Measurements from ENCODE around the gene TAAR9. TPM values are rescaled to one million over a fixed set of nuclear protein-coding genes. Genes with fewer than 3 reads are reported as not detected.

TAAR9 gene
- polyA plus RNA-seq, 1 experiment, result not detected

GRCh38 chr6:132511210-132511830, 26.8 kb upstream of the TAAR9 start:
- Histone ChIP-seq H3K27me3 (ENCODE audit: control insufficient read depth, insufficient read depth, low read length) (peaks cover 3% of the 10 kb centered on the region), H3K9me3 (ENCODE audit: control insufficient read depth, insufficient read depth, low read length) (no peaks in the 10 kb centered on the region), H3K4me3 (ENCODE audit: low read depth, low read length) (peak overlapping the region; percentile 80), H3K27ac (ENCODE audit: low read depth, low read length) (no peak overlapping the region)
- no peak for TF ChIP-seq CTCF (IDR thresholded peaks at IDR 0.05; ENCODE audit: low read depth, low read length)
- ChIA-PET POLR2A (no interaction called here), CTCF (interaction anchor here (0.8 to 1.9 kb wide), 2 partner anchors 19 to 231 kb away, joined by 4 to 10 read pairs; no protein-coding TSS in a partner anchor)
- DNase-seq (ENCODE audit: low read depth, low spot score), result no peak

GRCh38 chr6:132511831-132512220, 26.3 kb upstream of the TAAR9 start:
- Histone ChIP-seq H3K27me3 (ENCODE audit: control insufficient read depth, insufficient read depth, low read length) (peaks cover 3% of the 10 kb centered on the region), H3K9me3 (ENCODE audit: control insufficient read depth, insufficient read depth, low read length) (no peaks in the 10 kb centered on the region), H3K4me3 (ENCODE audit: low read depth, low read length) (peak overlapping the region; percentile 80), H3K27ac (ENCODE audit: low read depth, low read length) (no peak overlapping the region)
- no peak for DNase-seq (ENCODE audit: low read depth, low spot score)
- ChIA-PET CTCF (interaction anchor here (0.8 to 2.5 kb wide), 3 partner anchors 19 to 232 kb away, joined by 4 to 11 read pairs (median 8); no protein-coding TSS in a partner anchor), POLR2A (no interaction called here)
- TF ChIP-seq CTCF (IDR thresholded peaks at IDR 0.05; ENCODE audit: low read depth, low read length), result no peak

- ChIA-PET CTCF (interaction anchor here (1.5 to 2.5 kb wide), 2 partner anchors 18 to 233 kb away, joined by 8 to 11 read pairs; no protein-coding TSS in a partner anchor), POLR2A (interaction anchor here (0.5 to 1.2 kb wide), 2 partner anchors 252 to 302 kb away, joined by 3 to 11 read pairs; partner anchors contain the start of gene RPS12)
- DNase-seq (ENCODE audit: low read depth, low spot score), result no peak
- no peak overlapping the region for H3K27ac ChIP-seq (ENCODE audit: low read depth, low read length)
- H3K4me3 ChIP-seq (ENCODE audit: low read depth, low read length), result peak overlapping the region; percentile 80
- H3K27me3 ChIP-seq (ENCODE audit: control insufficient read depth, insufficient read depth, low read length), result peaks cover 3% of the 10 kb centered on the region
- TF ChIP-seq CTCF (IDR thresholded peaks at IDR 0.05; ENCODE audit: low read depth, low read length), result no peak
- no peaks in the 10 kb centered on the region for H3K9me3 ChIP-seq (ENCODE audit: control insufficient read depth, insufficient read depth, low read length)
Observed at GRCh38 chr6:132512342-132512637, 25.8 kb upstream of the TAAR9 start.

GRCh38 chr6:132512638-132513632, 25.1 kb upstream of the TAAR9 start, which contains the start of gene STX7:
Gene STX7 (minus strand): TSS chr6:132513116. CDS start chr6:132503530, 9,586 bp downstream.
- Histone ChIP-seq H3K4me3 (ENCODE audit: low read depth, low read length) (peak within 1 kb of the TSS; percentile 80), H3K9me3 (ENCODE audit: control insufficient read depth, insufficient read depth, low read length) (no peaks in the 10 kb centered on the region), H3K27me3 (ENCODE audit: control insufficient read depth, insufficient read depth, low read length) (peaks cover 3% of the 10 kb centered on the region), H3K27ac (ENCODE audit: low read depth, low read length) (peak within 1 kb of the TSS; percentile 25)
- CTCF ChIA-PET, result interaction anchor here (1.2 to 2.5 kb wide), 3 partner anchors 18 to 598 kb away, joined by 3 to 11 read pairs (median 8); no protein-coding TSS in a partner anchor
- no peak for TF ChIP-seq CTCF (IDR thresholded peaks at IDR 0.05; ENCODE audit: low read depth, low read length)
- DNase-seq (ENCODE audit: low read depth, low spot score), result peak; percentile 52
- POLR2A ChIA-PET, result interaction anchor here (0.5 to 1.2 kb wide), 4 partner anchors 252 to 564 kb away, joined by 3 to 11 read pairs (median 3); partner anchors contain the start of genes RPS12 and SLC18B1
